PC-3 (cell line): ENCODE results near the gene C9. TPM values are rescaled to one million over a fixed set of nuclear protein-coding genes. Genes with fewer than 3 reads are reported as not detected.

Experiments used
- ATAC-seq: fragments of 200-7000 bp; cut with Tn5 transposase; 2 replicates; pipeline ENCODE4 v1.9.1; 2020; ENCODE audit warnings: mild to moderate bottlenecking, moderate library complexity
- BruUV-seq: library from RNA; stranded (reverse); fragments of 400-500 nt; replicated peaks from 2 replicates; lab custom pipeline; 2021; lab: Mats Ljungman, UMichigan
- CTCF ChIA-PET: fragments of 300-600 bp; sonication (Branson Sonifier 250); formaldehyde crosslinking; loops from one replicate; lab custom pipeline; 2022; ENCODE audit warnings: antibody characterized with exemption; lab: Charles Lee
- POLR2A ChIA-PET: fragments of 300-600 bp; sonication (Branson Sonifier 250); formaldehyde crosslinking; loops from one replicate; lab custom pipeline; 2022; ENCODE audit warnings: antibody characterized with exemption; ENCODE audit not compliant: unreplicated experiment; lab: Charles Lee
- DNase-seq: peaks from one replicate; pipeline ENCODE4 v3.0.0-alpha.2; 2015
- H2AFZ ChIP-seq: fragments of 300-600 bp; sonication (generic); 2 replicates; pipeline ENCODE4 v1.6.0; 2016; ENCODE audit warnings: antibody characterized with exemption, low read length
- H3F3A ChIP-seq: fragments of 300-600 bp; sonication (generic); one replicate; pipeline ENCODE4 v1.6.0; 2017; ENCODE audit warnings: antibody characterized with exemption, low read length, control low read depth, mild to moderate bottlenecking; ENCODE audit not compliant: unreplicated experiment
- H3K27ac ChIP-seq: fragments of 300-600 bp; sonication (generic); 2 replicates; pipeline ENCODE4 v1.5.1; 2016; ENCODE audit warnings: mild to moderate bottlenecking, low read length
- H3K27me3 ChIP-seq: fragments of 300-600 bp; sonication (generic); 2 replicates; pipeline ENCODE4 v1.6.1; 2016; ENCODE audit warnings: low read length, mixed read lengths
- H3K36me3 ChIP-seq: fragments of 300-600 bp; sonication (generic); 2 replicates; pipeline ENCODE4 v1.6.1; 2016; ENCODE audit warnings: low read depth, mixed run types, low read length, mixed read lengths
- H3K4me1 ChIP-seq: fragments of 300-600 bp; sonication (generic); 2 replicates; pipeline ENCODE4 v1.5.1; 2016; ENCODE audit warnings: low read length; ENCODE audit not compliant: insufficient read depth
- H3K4me2 ChIP-seq: fragments of 300-600 bp; sonication (generic); 2 replicates; pipeline ENCODE4 v1.6.0; 2016; ENCODE audit warnings: low read length
- H3K4me3 ChIP-seq: fragments of 300-600 bp; sonication (generic); 2 replicates; pipeline ENCODE4 v1.5.1; 2016; ENCODE audit warnings: mild to moderate bottlenecking, low read length, mixed read lengths
- H3K79me2 ChIP-seq: fragments of 300-600 bp; sonication (generic); 2 replicates; pipeline ENCODE4 v1.6.1; 2017; ENCODE audit warnings: low read length, mixed read lengths
- H3K9ac ChIP-seq: fragments of 300-600 bp; sonication (generic); 2 replicates; pipeline ENCODE4 v1.6.0; 2016; ENCODE audit warnings: mild to moderate bottlenecking, low read length
- H3K9me2 ChIP-seq: fragments of 300-600 bp; sonication (generic); replicated peaks from 2 replicates; pipeline ENCODE4 v1.6.1; 2016; ENCODE audit warnings: mixed run types, low read length, mixed read lengths
- H3K9me3 ChIP-seq: fragments of 300-600 bp; sonication (generic); 2 replicates; pipeline ENCODE4 v1.6.1; 2016; ENCODE audit warnings: low read length, mixed read lengths
- H4K20me1 ChIP-seq: fragments of 300-600 bp; sonication (generic); 2 replicates; pipeline ENCODE4 v1.6.1; 2016; ENCODE audit warnings: low read length, mixed read lengths
- CTCF ChIP-seq: fragments of 300-600 bp; sonication (generic); conservative IDR thresholded peaks from 2 replicates; pipeline ENCODE4 v1.5.1; 2017; ENCODE audit warnings: antibody characterized with exemption, low read depth, mild to moderate bottlenecking, low read length
- EZH2 ChIP-seq: fragments of 300-600 bp; sonication (generic); IDR thresholded peaks from one replicate; pipeline ENCODE4 v1.6.1; 2017; ENCODE audit warnings: antibody characterized with exemption, mild to moderate bottlenecking, low read length; ENCODE audit not compliant: unreplicated experiment
- EZH2phosphoT487 ChIP-seq: fragments of 300-600 bp; sonication (generic); IDR thresholded peaks from 2 replicates; pipeline ENCODE4 v1.6.1; 2018; ENCODE audit warnings: mild to moderate bottlenecking, antibody characterized with exemption, low read length, borderline replicate concordance
- intact Hi-C: fragments of 100-400 bp; cut with micrococcal nuclease; formaldehyde crosslinking; loops from 2 replicates; pipeline ENCODE4 v1.9.0; 2023
- total RNA-seq: library from RNA; depleted of rRNA; stranded (reverse); fragments of >200 nt; gene quantifications from 2 replicates; pipeline ENCODE4 v1.2.3, GENCODE V29; 2014

Gene C9
- total RNA-seq, 1 experiment from 2014 or later, result not detected

DNA sequence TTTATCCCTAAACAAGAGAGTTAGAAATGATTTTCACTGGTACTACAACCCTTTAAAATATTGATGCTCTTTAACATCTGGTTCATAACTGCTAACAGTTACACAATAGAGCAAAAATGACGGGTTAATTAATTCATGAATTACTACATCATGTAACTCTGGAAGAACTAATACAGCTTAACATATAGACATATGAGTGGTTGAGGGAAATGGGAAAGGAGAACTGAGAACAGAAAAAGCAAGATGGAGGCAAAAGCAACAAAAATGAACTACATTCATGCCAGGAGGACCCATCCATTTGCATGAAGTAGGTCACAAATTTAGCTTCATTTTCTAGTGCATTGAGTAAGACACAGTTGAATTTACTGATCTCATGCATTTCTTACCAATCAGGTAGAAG, 61.8 kb downstream of the C9 start:
- TF ChIP-seq CTCF (no peak), EZH2 (no peak), EZH2phosphoT487 (no peak)
- ATAC-seq (no peak), DNase-seq (no peak)
- no peaks in the 10 kb centered on the region for H3F3A ChIP-seq
- no peak overlapping the region for H3K27ac ChIP-seq
- intact Hi-C loops, result no loop called here
- H3K4me2 ChIP-seq, result no peak overlapping the region
- no peaks in the 10 kb centered on the region for H3K9me3 ChIP-seq
- H4K20me1 ChIP-seq, result no peaks in the 10 kb centered on the region
- POLR2A ChIA-PET, result interaction anchor here (0.7 kb wide), 1 partner anchor 37 kb away, joined by 3 read pairs; no protein-coding TSS in a partner anchor
- no TSS peak for BruUV-seq
- no peak overlapping the region for H2AFZ ChIP-seq
- H3K9me2 ChIP-seq, result no peaks in the 10 kb centered on the region
- H3K79me2 ChIP-seq, result no peaks in the 10 kb centered on the region
- no peaks in the 10 kb centered on the region for H3K4me1 ChIP-seq
- H3K36me3 ChIP-seq, result no peaks in the 10 kb centered on the region
- H3K4me3 ChIP-seq, result no peak overlapping the region
- H3K9ac ChIP-seq, result no peak overlapping the region
- H3K27me3 ChIP-seq, result no peaks in the 10 kb centered on the region
- CTCF ChIA-PET, result no interaction called here

GRCh38 chr5:39301406-39301805, 62.9 kb downstream of the C9 start:
- ATAC-seq (no peak), DNase-seq (no peak)
- no peaks in the 10 kb centered on the region for H3K27me3 ChIP-seq
- H2AFZ ChIP-seq, result no peak overlapping the region
- H3K36me3 ChIP-seq, result no peaks in the 10 kb centered on the region
- ChIA-PET POLR2A (no interaction called here), CTCF (no interaction called here)
- no peaks in the 10 kb centered on the region for H4K20me1 ChIP-seq
- intact Hi-C loops, result no loop called here
- H3K4me1 ChIP-seq, result no peaks in the 10 kb centered on the region
- no peaks in the 10 kb centered on the region for H3K79me2 ChIP-seq
- no peak overlapping the region for H3K9ac ChIP-seq
- H3F3A ChIP-seq, result no peaks in the 10 kb centered on the region
- H3K4me2 ChIP-seq, result no peak overlapping the region
- H3K4me3 ChIP-seq, result no peak overlapping the region
- H3K9me2 ChIP-seq, result no peaks in the 10 kb centered on the region
- BruUV-seq, result no TSS peak
- TF ChIP-seq CTCF (no peak), EZH2phosphoT487 (no peak), EZH2 (no peak)
- H3K27ac ChIP-seq, result no peak overlapping the region
- H3K9me3 ChIP-seq, result no peaks in the 10 kb centered on the region

DNA sequence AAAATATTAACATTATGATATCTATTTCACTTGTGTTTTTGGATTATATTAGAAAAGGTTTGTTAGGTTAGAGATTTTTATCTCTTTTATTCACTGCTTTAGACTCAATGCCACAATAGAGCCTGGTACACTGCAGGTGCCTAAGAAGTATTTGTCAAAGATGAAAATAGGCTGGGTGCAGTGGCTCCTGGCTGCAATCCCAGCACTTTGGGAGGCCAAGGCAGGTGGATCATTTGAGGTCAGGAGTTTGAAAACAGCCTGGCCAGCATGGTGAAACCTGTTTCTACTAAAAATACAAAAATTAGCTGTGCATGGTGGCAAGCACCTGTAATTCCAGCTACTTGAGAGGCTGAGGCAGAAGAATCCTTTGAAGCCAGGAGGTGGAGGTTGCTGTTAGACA, 64.3 kb downstream of the C9 start:
- ChIA-PET CTCF (no interaction called here), POLR2A (no interaction called here)
- no peaks in the 10 kb centered on the region for H3K9me3 ChIP-seq
- H3K27me3 ChIP-seq, result no peaks in the 10 kb centered on the region
- H3K27ac ChIP-seq, result no peak overlapping the region
- no peak overlapping the region for H3K9ac ChIP-seq
- DNase-seq (no peak), ATAC-seq (no peak)
- no peaks in the 10 kb centered on the region for H3K36me3 ChIP-seq
- intact Hi-C loops, result no loop called here
- H3K4me3 ChIP-seq, result no peak overlapping the region
- no peaks in the 10 kb centered on the region for H3K4me1 ChIP-seq
- H3K4me2 ChIP-seq, result no peak overlapping the region
- H3F3A ChIP-seq, result no peaks in the 10 kb centered on the region
- no TSS peak for BruUV-seq
- TF ChIP-seq EZH2phosphoT487 (no peak), CTCF (no peak), EZH2 (no peak)
- no peaks in the 10 kb centered on the region for H4K20me1 ChIP-seq
- H3K79me2 ChIP-seq, result no peaks in the 10 kb centered on the region
- no peaks in the 10 kb centered on the region for H3K9me2 ChIP-seq
- no peak overlapping the region for H2AFZ ChIP-seq
